Hippocampal formation (tissue), 2 donors: Measurements from ENCODE around the gene PCDH9.
"Not testable (repeated sequence)": the region's sequence is repeated elsewhere in the genome, so short reads cannot be mapped to it uniquely, and the experiment has no call there.

Experiments used
- DNase-seq, 2 donors: peaks; one replicate each; lab custom pipeline; 2025; lab: John Stamatoyannopoulos, UW

The PCDH9 gene

DNA sequence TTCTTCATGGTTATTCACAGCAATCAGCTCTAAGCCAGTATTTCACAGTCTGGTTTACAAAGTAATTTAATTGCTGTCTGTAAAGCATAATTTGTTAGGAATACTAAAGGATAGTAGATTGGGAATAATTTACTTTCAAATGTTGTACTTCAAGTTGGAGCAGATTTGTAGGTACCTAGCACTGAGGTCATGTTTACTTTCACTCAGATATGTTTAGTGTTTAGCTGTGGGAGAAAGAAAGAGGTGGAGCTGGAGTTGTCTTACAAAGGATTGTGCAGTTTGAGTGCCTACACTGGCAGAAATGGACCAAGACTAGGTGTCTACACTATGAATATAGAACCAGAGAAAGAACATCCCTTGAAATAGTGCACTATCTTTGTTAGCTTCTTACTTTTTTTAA, 464.6 kb downstream of the PCDH9 start:
- no peak for DNase-seq

DNA sequence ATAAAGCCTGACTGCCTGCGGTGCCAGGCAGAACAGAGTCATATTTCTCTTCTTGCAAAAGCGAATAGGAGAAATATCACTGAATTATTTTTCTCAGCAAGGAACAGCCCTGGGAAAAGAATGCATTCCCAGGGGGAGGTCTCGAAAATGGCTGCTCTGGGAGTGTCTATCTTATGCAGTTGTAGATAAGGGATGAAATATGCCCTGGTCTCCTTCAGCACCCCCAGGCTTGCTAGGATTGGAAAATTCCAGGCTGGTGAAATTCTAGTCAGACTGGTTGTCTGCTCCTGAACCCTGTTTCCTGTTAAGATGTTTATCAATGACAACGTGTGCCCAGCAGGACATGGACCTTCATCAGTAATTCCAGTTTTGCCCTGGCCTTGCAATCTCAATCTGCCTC, 469.5 kb downstream of the PCDH9 start:
- DNase-seq, result not testable (repeated sequence)

DNA sequence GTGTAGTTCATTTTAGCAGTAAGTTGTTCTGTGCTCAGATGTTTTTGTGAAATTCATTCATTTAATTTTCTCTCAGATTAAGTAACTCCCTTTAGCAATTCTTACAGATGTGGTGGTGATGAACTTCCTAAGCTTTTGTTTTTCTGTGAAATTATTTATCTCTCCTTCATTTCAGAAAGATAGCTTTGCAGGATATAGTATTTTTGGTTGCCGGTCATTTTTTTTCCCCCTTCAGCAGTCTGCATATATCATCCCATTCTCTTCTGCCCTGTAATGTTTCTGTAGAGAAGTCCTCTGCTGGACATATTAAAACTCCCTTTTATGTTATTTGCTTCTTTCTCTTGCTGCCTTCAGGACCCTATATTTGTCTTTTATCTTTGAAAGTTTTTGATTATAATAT, 470.2 kb downstream of the PCDH9 start:
- DNase-seq, result no peak

GRCh38 chr13:66751691-66752090, 478.4 kb downstream of the PCDH9 start:
- no peak for DNase-seq

- no peak for DNase-seq
These were observed 481.4 kb downstream of the PCDH9 start for GRCh38 chr13:66748712-66749111.

- no peak for DNase-seq
These were observed 484.8 kb downstream of the PCDH9 start for GRCh38 chr13:66745307-66745706.

DNA sequence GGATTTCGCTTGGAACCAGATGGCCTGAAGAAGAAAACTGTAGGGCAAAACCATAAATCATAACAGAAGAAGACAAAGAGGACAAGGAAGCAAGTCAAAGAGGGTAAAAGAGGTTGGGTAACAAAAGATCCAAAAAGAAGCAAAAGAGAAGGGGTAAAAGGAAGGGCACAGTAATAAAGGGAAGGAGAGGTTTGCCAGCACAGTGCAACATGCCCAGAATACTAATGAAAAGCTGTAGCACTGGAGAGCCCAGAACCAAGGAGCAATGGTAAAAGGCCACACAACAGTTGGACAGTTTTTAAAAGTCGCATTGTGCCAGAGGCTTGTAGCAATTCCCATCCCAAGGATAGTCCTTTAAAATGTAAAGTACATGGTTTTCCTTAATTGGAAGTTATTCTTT, 506.6 kb downstream of the PCDH9 start:
- peak in 1 of 2 donors; percentile 42 for DNase-seq

- DNase-seq, result no peak
These were observed 513.6 kb downstream of the PCDH9 start for GRCh38 chr13:66716538-66716937.

GRCh38 chr13:66714795-66715194, 515.3 kb downstream of the PCDH9 start:
- DNase-seq, result no peak

- no peak for DNase-seq
These were observed 526.0 kb downstream of the PCDH9 start for GRCh38 chr13:66704110-66704509.

- no peak for DNase-seq
These were observed 526.5 kb downstream of the PCDH9 start for GRCh38 chr13:66703597-66703996.

- no peak for DNase-seq
These were observed 530.0 kb downstream of the PCDH9 start for GRCh38 chr13:66700117-66700601.

GRCh38 chr13:66693656-66694055, 536.5 kb downstream of the PCDH9 start:
- DNase-seq, result no peak

GRCh38 chr13:66691149-66691548, 539.0 kb downstream of the PCDH9 start:
- DNase-seq, result no peak

- DNase-seq, result peak in 1 of 2 donors; percentile 65
These were observed 540.5 kb downstream of the PCDH9 start for GRCh38 chr13:66689628-66690027.

- no peak for DNase-seq
These were observed 541.0 kb downstream of the PCDH9 start for GRCh38 chr13:66689037-66689619.

- no peak for DNase-seq
These were observed 548.7 kb downstream of the PCDH9 start for GRCh38 chr13:66681403-66681802.

DNA sequence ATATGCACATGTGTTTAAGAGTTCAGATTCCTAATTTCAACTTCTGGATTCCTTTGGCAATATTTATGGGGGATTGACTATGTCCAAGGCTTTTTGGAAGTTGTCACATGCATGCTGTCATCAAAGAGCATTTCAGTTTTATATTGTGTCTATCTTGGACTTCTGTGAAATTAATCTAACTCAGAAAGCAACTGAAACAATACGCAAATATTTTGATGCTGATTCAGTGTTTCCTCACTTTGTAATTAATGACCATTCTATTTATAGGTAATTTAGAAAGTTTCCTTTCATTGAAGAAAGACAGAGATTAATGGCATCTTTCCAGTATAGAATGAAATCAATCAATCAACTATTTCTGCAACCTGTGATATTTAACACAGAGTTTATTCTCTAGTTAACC, 550.1 kb downstream of the PCDH9 start:
- DNase-seq, result no peak

GRCh38 chr13:66675620-66676019, 554.5 kb downstream of the PCDH9 start:
- no peak for DNase-seq

DNA sequence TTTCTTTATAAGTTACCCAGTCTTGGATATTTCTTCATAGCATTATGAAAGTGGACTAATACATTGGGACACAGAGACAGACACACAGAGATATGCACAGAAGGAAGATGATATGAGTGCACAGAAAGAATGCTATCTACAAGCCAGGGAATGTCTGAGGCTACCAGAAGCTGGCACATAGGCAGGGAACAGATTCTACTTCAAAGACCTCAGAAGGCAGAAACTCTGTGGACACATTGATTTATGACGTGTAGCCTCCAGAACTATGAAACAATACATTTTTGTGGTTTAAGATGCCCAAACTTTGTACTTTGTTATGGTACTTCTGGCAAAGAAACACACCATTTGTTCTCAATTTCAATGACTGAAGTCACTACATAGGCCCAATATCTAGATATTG, 556.7 kb downstream of the PCDH9 start:
- DNase-seq, result no peak

- peak; percentile 33 to 41 for DNase-seq
These were observed 564.1 kb downstream of the PCDH9 start for GRCh38 chr13:66665991-66666390.

DNA sequence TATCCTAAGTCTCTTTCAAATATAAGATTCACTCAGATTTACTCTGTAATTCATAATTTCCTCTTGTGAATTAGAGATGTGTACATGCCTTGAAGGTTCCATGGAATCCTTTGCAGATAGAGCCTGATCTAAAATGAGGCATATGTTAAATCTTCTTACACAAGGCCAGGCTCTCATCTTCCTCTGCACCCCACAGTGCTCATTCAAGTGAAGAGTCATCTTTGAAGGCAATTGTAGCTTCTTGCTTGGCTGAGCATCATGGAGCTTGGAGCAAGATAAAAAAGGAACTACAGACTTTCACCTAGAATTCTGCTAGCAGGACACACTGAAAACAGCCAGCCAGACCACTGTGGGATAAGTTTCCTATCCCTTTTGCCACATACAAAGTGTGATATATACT, 566.4 kb downstream of the PCDH9 start:
- DNase-seq, result no peak

DNA sequence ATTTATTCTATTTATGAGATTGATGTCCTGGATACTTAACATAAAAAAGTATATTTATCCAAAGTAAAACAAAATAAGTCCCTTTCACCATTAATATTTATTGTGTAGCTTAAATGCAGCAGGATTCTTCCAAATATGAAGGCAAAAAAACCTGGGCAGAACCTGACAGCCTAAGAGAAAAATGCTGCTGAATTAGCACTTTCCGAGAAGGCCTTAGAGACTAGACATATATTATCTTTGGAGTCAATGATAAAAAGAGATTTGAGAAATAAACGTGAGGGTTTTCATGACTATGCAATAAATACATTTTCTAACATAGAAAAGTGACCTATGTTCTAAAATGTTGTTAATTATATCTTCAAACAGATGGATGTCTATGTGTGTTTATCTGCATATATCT, 566.9 kb downstream of the PCDH9 start:
- DNase-seq, result no peak

DNA sequence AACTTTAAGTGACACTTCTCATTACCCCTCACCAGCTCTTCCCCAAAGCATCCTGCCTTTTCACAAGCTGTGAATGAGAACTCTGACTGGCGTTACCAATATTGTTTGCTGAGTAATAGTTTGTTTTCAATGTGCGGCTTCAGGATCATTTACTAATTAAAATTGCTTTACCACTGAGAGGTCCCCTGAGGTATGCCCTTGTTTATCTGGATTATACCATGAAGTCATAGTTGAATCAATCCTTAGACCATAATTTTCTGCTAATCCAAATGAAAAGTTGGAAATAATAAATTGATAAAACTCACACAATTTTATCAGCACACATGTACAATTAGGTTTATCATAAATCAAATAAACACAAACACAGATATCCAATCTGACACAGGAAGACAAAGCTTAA, 568.8 kb downstream of the PCDH9 start:
- DNase-seq, result no peak

GRCh38 chr13:66660468-66660813, 569.7 kb downstream of the PCDH9 start:
- DNase-seq, result no peak
